Tibial nerve (tissue), 4 donors: ENCODE results near the gene CFL1. TPM values are rescaled to one million over a fixed set of nuclear protein-coding genes. Genes with fewer than 3 reads are reported as not detected.
"Not testable (repeated sequence)": the region's sequence is repeated elsewhere in the genome, so short reads cannot be mapped to it uniquely, and the experiment has no call there.

Experiments used
- DNase-seq, 2 donors: peaks; one replicate each; pipeline ENCODE4 v3.0.0-alpha.2; 2019; ENCODE audit warnings: low spot score in 2 of 2
- H3K27ac ChIP-seq, 4 donors: fragments of 200-600 bp; sonication (generic) in 3 of 4; one replicate each; pipeline ENCODE4 v1.5.1; 2017 to 2019; ENCODE audit warnings: mild to moderate bottlenecking in 1 of 4
- H3K27me3 ChIP-seq, 2 donors: fragments of 200-600 bp; sonication (generic) in 1 of 2; one replicate each; pipeline versions ENCODE4 v1.5.1 to v1.6.0; 2017 to 2019
- H3K36me3 ChIP-seq, 3 donors: fragments of 200-600 bp; sonication (generic); one replicate each; pipeline ENCODE4 v1.5.1; 2018 to 2019
- H3K4me1 ChIP-seq, 4 donors: fragments of 200-600 bp; sonication (generic) in 3 of 4; one replicate each; pipeline ENCODE4 v1.5.1; 2017 to 2019
- H3K4me3 ChIP-seq, 4 donors: fragments of 200-600 bp; sonication (generic) in 3 of 4; one replicate each; pipeline ENCODE4 v1.5.1; 2017 to 2019; ENCODE audit warnings: mild to moderate bottlenecking in 1 of 4, moderate library complexity in 1 of 4
- H3K9me3 ChIP-seq, 4 donors: fragments of 200-600 bp; sonication (generic) in 3 of 4; one replicate each; pipeline ENCODE4 v1.5.1; 2017 to 2019
- CTCF ChIP-seq, 5 experiments: fragments of 200-600 bp in 3 of 5; fragments of 450-650 bp in 2 of 5; sonication (generic) in 3 of 5; IDR thresholded peaks; one replicate each; pipeline ENCODE4 v1.5.1; 2016 to 2019; ENCODE audit warnings: antibody characterized with exemption in 5 of 5, mild to moderate bottlenecking in 3 of 5, moderate library complexity in 2 of 5
- EP300 ChIP-seq, 2 donors: sonication (generic); formaldehyde crosslinking; IDR thresholded peaks; one replicate each; pipeline ENCODE4 v1.6.1; 2017; ENCODE audit warnings: antibody characterized with exemption in 2 of 2, mild to moderate bottlenecking in 1 of 2
- POLR2A ChIP-seq, 2 donors: fragments of 450-650 bp; IDR thresholded peaks; one replicate each; pipeline ENCODE4 v1.6.1; 2017; ENCODE audit warnings: antibody characterized with exemption in 2 of 2, mild to moderate bottlenecking in 2 of 2, moderate library complexity in 2 of 2
- WGBS, 2 donors: methylation state at CpG; one replicate each; pipeline ENCODE4 v1.1.5; 2018; 5-methylcytosine and 5-hydroxymethylcytosine counted together
- total RNA-seq, 4 donors: library from RNA; depleted of rRNA; stranded (reverse); fragments of >200 nt; gene quantifications; one replicate each; pipeline ENCODE4 v1.1.0, GENCODE V29; 2016

Gene CFL1
- total RNA-seq, 4 donors from 2014 or later = 461 to 881 (median 580) TPM

GRCh38 chr11:65844231-65844872 is 13.6 kb downstream of the CFL1 start:
- H3K4me3 ChIP-seq = no peak overlapping the region
- no peak for TF ChIP-seq EP300 (IDR thresholded peaks at IDR 0.05)
- TF ChIP-seq CTCF (IDR thresholded peaks at IDR 0.05) = no peak
- TF ChIP-seq POLR2A (IDR thresholded peaks at IDR 0.05) = no peak
- no peak overlapping the region for H3K27ac ChIP-seq
- no peak for DNase-seq
- no peaks in the 10 kb centered on the region for H3K27me3 ChIP-seq
- H3K36me3 ChIP-seq = no peaks in the 10 kb centered on the region
- no peaks in the 10 kb centered on the region for H3K9me3 ChIP-seq
- 84 to 88% methylated on average over 10 of the region's 10 CpGs for WGBS, 2 donors
- H3K4me1 ChIP-seq = no peaks in the 10 kb centered on the region

- WGBS, 2 donors = 89 to 91% methylated on average over 3 of the region's 3 CpGs
- Histone ChIP-seq H3K36me3 (no peaks in the 10 kb centered on the region), H3K27ac (no peak overlapping the region), H3K4me1 (no peaks in the 10 kb centered on the region), H3K4me3 (no peak overlapping the region), H3K9me3 (no peaks in the 10 kb centered on the region), H3K27me3 (no peaks in the 10 kb centered on the region)
- DNase-seq = no peak
- TF ChIP-seq POLR2A (IDR thresholded peaks at IDR 0.05) = no peak
- TF ChIP-seq CTCF (IDR thresholded peaks at IDR 0.05) = no peak
- no peak for TF ChIP-seq EP300 (IDR thresholded peaks at IDR 0.05)
Observed at GRCh38 chr11:65843811-65844210, 14.2 kb downstream of the CFL1 start.

- no peak for DNase-seq
- H3K9me3 ChIP-seq = no peaks in the 10 kb centered on the region
- WGBS, 2 donors = 93 to 95% methylated on average over 4 of the region's 4 CpGs
Observed at GRCh38 chr11:65842144-65842543, 15.8 kb downstream of the CFL1 start.

DNA sequence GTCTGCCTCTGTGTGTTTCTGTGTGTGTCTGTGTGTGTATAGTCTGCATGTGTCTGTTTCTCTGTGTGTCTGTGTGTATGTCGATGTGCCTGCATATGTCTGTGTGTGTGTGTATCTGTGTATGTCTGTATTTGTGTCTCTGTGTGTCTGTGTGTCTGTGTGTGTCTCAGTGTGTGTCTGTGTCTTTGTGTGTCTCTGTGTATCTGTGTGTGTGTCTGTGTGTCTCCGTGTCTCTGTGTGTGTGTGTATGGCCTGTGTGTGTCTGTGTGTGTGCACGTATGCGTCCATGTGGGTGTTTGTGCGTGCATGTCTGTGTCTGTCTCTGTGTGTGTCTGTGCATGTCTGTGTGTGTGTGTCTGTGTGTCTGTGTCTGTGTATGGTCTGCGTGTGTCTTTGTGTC is 23.8 kb downstream of the CFL1 start:
- WGBS, 2 donors = 34 to 38% methylated on average over 6 of the region's 6 CpGs
- Histone ChIP-seq H3K27me3 (no peaks in the 10 kb centered on the region), H3K4me1 (peaks cover 0 to 19% (median 7%) of the 10 kb centered on the region in 4 donors), H3K36me3 (no peaks in the 10 kb centered on the region), H3K9me3 (no peaks in the 10 kb centered on the region), H3K4me3 (peak overlapping the region; percentile 59 to 78 (median 66)), H3K27ac (peak overlapping the region in 1 of 4 donors; percentile 55)
- DNase-seq = no peak
- TF ChIP-seq CTCF (IDR thresholded peaks at IDR 0.05) (no peak), POLR2A (IDR thresholded peaks at IDR 0.05) (no peak), EP300 (IDR thresholded peaks at IDR 0.05) (no peak)

More at GRCh38 chr11:65842144-65842543, 15.8 kb downstream of the CFL1 start:
- Histone ChIP-seq H3K36me3 (no peaks in the 10 kb centered on the region), H3K27me3 (no peaks in the 10 kb centered on the region), H3K4me3 (no peak overlapping the region), H3K4me1 (no peaks in the 10 kb centered on the region), H3K27ac (no peak overlapping the region)
- TF ChIP-seq CTCF (IDR thresholded peaks at IDR 0.05) (no peak), POLR2A (IDR thresholded peaks at IDR 0.05) (no peak), EP300 (IDR thresholded peaks at IDR 0.05) (no peak)

DNA sequence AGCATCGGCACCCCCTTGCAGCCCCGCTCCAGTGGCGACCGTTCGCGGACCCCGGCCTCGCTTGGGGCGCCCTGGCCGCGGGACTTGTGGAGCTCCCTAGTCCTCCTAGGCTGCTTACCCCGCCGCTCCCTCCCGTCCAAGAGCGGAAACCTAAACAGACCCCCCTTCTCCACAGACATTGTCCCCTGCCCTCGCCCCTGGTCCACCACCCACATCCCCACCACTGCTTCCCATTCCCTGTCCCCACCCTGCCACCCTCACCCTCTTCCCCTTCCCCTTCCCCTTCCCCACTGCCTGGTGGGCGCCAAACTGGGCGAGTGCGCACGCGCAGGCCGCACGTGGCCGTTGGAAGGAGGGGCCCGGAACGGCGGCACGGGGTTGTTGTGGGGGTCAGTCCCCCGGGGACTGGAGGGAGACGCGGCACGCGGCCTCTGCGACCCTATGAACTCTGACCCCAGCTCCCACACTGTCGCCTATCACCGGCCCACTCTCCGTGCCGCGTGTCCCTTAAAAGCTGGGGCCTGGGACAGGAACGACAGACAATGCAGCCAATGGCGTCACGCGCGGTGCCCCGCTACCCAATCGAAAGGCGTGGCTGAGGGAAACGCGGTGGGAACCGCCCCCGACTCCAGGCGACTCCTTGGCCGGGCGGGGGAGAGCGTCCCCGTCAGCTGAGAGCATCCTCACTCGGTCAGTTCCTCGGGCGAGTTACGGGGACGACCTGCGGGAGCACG is 24.5 kb downstream of the CFL1 start, which contains the start of gene SNX32:
SNX32 (plus strand) TSS at position 667 of the 734 bp plus-strand sequence. CDS start 103 bp downstream, outside the sequence.
- H3K36me3 ChIP-seq = no peaks in the 10 kb centered on the region
- H3K4me1 ChIP-seq = peaks cover 0 to 19% (median 7%) of the 10 kb centered on the region in 4 donors
- no peaks in the 10 kb centered on the region for H3K27me3 ChIP-seq
- peak within 1 kb of the TSS in 3 of 4 donors; percentile 37 to 56 (median 55) for H3K27ac ChIP-seq
- H3K4me3 ChIP-seq = peak within 1 kb of the TSS; percentile 59 to 78 (median 66)
- TF ChIP-seq POLR2A (IDR thresholded peaks at IDR 0.05) (no peak), CTCF (IDR thresholded peaks at IDR 0.05) (peak in 1 of 5 experiments; percentile 45), EP300 (IDR thresholded peaks at IDR 0.05) (peak; percentile 20 to 58)
- no peaks in the 10 kb centered on the region for H3K9me3 ChIP-seq
- DNase-seq = peak; percentile 93
- 1% methylated on average over 54 to 56 of the region's 63 CpGs for WGBS, 2 donors

DNA sequence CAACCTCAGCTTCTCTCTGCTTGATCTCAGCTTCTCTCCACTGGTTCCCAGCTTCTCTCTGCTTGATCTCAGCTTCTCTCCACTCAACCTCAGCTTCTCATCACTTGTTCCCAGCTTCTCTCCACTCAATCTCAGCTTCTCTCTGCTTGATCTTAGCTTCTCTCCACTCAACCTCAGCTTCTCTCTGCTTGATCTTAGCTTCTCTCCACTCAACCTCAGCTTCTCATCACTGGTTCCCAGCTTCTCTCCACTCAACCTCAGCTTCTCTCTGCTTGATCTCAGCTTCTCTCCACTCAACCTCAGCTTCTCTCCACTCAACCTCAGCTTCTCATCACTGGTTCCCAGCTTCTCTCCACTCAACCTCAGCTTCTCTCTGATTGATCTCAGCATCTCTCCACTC is 25.7 kb downstream of the CFL1 start:
- not testable (repeated sequence) for H3K4me3 ChIP-seq, H3K27me3 ChIP-seq, H3K27ac ChIP-seq, H3K36me3 ChIP-seq, H3K9me3 ChIP-seq, DNase-seq
- peaks cover 0 to 19% (median 7%) of the 10 kb centered on the region in 4 donors for H3K4me1 ChIP-seq
